Prostate gland (tissue), 2 donors: Measurements from ENCODE around the gene WNK4. TPM values are rescaled to one million over a fixed set of nuclear protein-coding genes. Genes with fewer than 3 reads are reported as not detected.

Source experiments
- DNase-seq: peaks from one replicate; pipeline ENCODE4 v3.0.0-alpha.2; 2019; ENCODE audit warnings: low spot score
- H3K27ac ChIP-seq, 2 donors: fragments of 200-600 bp; sonication (generic); 2 replicates each; pipeline ENCODE4 v1.5.1; 2017 to 2019
- H3K27me3 ChIP-seq: fragments of 200-600 bp; sonication (generic); replicated peaks from 2 replicates; pipeline ENCODE4 v1.5.1; 2019; ENCODE audit not compliant: insufficient read depth
- H3K36me3 ChIP-seq, 2 donors: fragments of 200-600 bp; sonication (generic); 1 replicate in 1 of 2; 2 replicates in 1 of 2; pipeline versions ENCODE4 v1.5.1 to v1.8.1; 2017 to 2019
- H3K4me1 ChIP-seq: fragments of 200-600 bp; sonication (generic); replicated peaks from 2 replicates; pipeline ENCODE4 v1.5.1; 2019
- H3K4me3 ChIP-seq, 2 donors: fragments of 200-600 bp; sonication (generic); 2 replicates each; pipeline ENCODE4 v1.5.1; 2017 to 2019
- H3K9me3 ChIP-seq: fragments of 200-600 bp; sonication (generic); 2 replicates; pipeline ENCODE4 v1.5.1; 2017
- POLR2A ChIP-seq: fragments of 450-650 bp; IDR thresholded peaks from one replicate; pipeline ENCODE4 v1.6.1; 2016; ENCODE audit warnings: antibody characterized with exemption, mild to moderate bottlenecking
- POLR2AphosphoS5 ChIP-seq: sonication (generic); formaldehyde crosslinking; IDR thresholded peaks from one replicate; pipeline ENCODE4 v1.6.1; 2017; ENCODE audit warnings: antibody characterized with exemption
- WGBS: methylation state at CpG from one replicate; pipeline ENCODE4 v1.1.5; 2018; 5-methylcytosine and 5-hydroxymethylcytosine counted together
- intact Hi-C: fragments of 100-400 bp; cut with DNase I; formaldehyde crosslinking; loops from one replicate; pipeline ENCODE4 v1.14.2; 2022
- total RNA-seq, 2 donors: library from RNA; depleted of rRNA; stranded (reverse); fragments of >200 nt; gene quantifications; one replicate each; pipeline ENCODE4 v1.1.0, GENCODE V29; 2016
- TF ChIP-seq, protein P1 (sequence below), 4 experiments: fragments of 200-600 bp in 2 of 4; fragments of 450-650 bp in 2 of 4; sonication (generic) in 2 of 4; IDR thresholded peaks; 1 replicate in 3 of 4; 2 replicates in 1 of 4; pipeline ENCODE4 v1.5.1; 2016 to 2019; ENCODE audit warnings: antibody characterized with exemption in 4 of 4, mild to moderate bottlenecking in 2 of 4, moderate library complexity in 2 of 4

Gene WNK4
- total RNA-seq, 2 donors from 2014 or later = 24.7 to 28.9 TPM

- intact Hi-C loops = loop anchor here (10.0 kb wide), 1 partner anchor 502 kb away; no protein-coding TSS in a partner anchor
- H3K36me3 ChIP-seq = peaks cover 0 to 5% of the 10 kb centered on the region in 2 donors
These were observed 52.0 kb downstream of the WNK4 start for GRCh38 chr17:42832213-42832933.

GRCh38 chr17:42832934-42833766, 52.7 kb downstream of the WNK4 start, which contains the start of gene PSME3:
Gene PSME3, plus strand, starts transcription at chr17:42833397. Its CDS starts 235 bp downstream, at chr17:42833632.
- Histone ChIP-seq H3K27me3 (no peaks in the 10 kb centered on the region), H3K4me1 (no peaks in the 10 kb centered on the region), H3K27ac (peak within 1 kb of the TSS; percentile 81), H3K4me3 (peak within 1 kb of the TSS; percentile 90 to 94), H3K36me3 (peaks cover 5 to 7% of the 10 kb centered on the region in 2 donors), H3K9me3 (no peaks in the 10 kb centered on the region)
- intact Hi-C loops = loop anchor here (10.0 kb wide), 1 partner anchor 502 kb away; no protein-coding TSS in a partner anchor
- under 1% methylated on average over 59 of the region's 71 CpGs for WGBS
- DNase-seq = peak; percentile 88
- TF ChIP-seq, protein P1, sequence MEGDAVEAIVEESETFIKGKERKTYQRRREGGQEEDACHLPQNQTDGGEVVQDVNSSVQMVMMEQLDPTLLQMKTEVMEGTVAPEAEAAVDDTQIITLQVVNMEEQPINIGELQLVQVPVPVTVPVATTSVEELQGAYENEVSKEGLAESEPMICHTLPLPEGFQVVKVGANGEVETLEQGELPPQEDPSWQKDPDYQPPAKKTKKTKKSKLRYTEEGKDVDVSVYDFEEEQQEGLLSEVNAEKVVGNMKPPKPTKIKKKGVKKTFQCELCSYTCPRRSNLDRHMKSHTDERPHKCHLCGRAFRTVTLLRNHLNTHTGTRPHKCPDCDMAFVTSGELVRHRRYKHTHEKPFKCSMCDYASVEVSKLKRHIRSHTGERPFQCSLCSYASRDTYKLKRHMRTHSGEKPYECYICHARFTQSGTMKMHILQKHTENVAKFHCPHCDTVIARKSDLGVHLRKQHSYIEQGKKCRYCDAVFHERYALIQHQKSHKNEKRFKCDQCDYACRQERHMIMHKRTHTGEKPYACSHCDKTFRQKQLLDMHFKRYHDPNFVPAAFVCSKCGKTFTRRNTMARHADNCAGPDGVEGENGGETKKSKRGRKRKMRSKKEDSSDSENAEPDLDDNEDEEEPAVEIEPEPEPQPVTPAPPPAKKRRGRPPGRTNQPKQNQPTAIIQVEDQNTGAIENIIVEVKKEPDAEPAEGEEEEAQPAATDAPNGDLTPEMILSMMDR (IDR thresholded peaks at IDR 0.05) = peak in 2 of 4 experiments; percentile 8 to 20
- peak; percentile 75 for TF ChIP-seq POLR2A
- TF ChIP-seq POLR2AphosphoS5 = peak; percentile 97

More at GRCh38 chr17:42832213-42832933, 52.0 kb downstream of the WNK4 start:
- TF ChIP-seq, protein P1 (IDR thresholded peaks at IDR 0.05) = no peak
- Histone ChIP-seq H3K4me3 (peak overlapping the region; percentile 90 to 94), H3K27ac (peak overlapping the region; percentile 81), H3K27me3 (no peaks in the 10 kb centered on the region), H3K4me1 (no peaks in the 10 kb centered on the region), H3K9me3 (no peaks in the 10 kb centered on the region)
- 51% methylated on average over 9 of the region's 9 CpGs for WGBS
- no peak for DNase-seq

- Histone ChIP-seq H3K36me3 (peaks cover 5 to 14% of the 10 kb centered on the region in 2 donors), H3K9me3 (no peaks in the 10 kb centered on the region), H3K4me1 (no peaks in the 10 kb centered on the region), H3K27me3 (no peaks in the 10 kb centered on the region), H3K27ac (peak overlapping the region; percentile 81), H3K4me3 (peak overlapping the region; percentile 90 to 94)
- TF ChIP-seq POLR2A (no peak), POLR2AphosphoS5 (no peak)
- TF ChIP-seq, protein P1 (IDR thresholded peaks at IDR 0.05) = no peak
- DNase-seq = no peak
- 7% methylated on average over 18 of the region's 18 CpGs for WGBS
- intact Hi-C loops = loop anchor here (10.0 kb wide), 1 partner anchor 501 kb away; no protein-coding TSS in a partner anchor
These were observed 53.5 kb downstream of the WNK4 start for GRCh38 chr17:42833767-42834422.

DNA sequence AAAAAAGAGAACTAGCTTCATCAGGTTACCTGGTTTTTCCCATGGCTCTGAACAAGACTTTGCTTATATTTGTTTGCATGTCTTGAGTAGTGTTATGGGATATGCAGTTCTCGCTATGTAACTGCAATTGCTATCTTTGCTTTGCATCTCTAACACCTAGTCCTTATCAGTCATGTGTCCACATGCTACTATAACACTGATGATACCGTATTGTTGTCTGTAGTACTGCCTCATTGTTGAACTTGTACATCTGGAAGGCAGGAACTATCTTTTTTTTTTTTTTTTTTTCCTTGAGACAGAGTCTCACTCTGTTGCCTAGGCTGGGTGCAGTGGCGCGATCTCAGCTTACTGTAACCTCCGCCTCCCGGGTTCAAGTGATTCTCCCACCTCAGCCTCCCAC, 55.3 kb downstream of the WNK4 start:
- no peaks in the 10 kb centered on the region for H3K27me3 ChIP-seq
- 96% methylated on average over 6 of the region's 6 CpGs for WGBS

More for the DNA sequence above, 55.3 kb downstream of the WNK4 start:
- Histone ChIP-seq H3K4me1 (no peaks in the 10 kb centered on the region), H3K9me3 (no peaks in the 10 kb centered on the region), H3K4me3 (no peak overlapping the region), H3K36me3 (peaks cover 5 to 23% of the 10 kb centered on the region in 2 donors), H3K27ac (no peak overlapping the region)
- DNase-seq = no peak
- no peak for TF ChIP-seq POLR2A
- TF ChIP-seq POLR2AphosphoS5 = no peak
- TF ChIP-seq, protein P1 (IDR thresholded peaks at IDR 0.05) = no peak
- intact Hi-C loops = loop anchor here (10.0 kb wide), 1 partner anchor 499 kb away; no protein-coding TSS in a partner anchor
